HG02981 (cell line): Measurements from ENCODE around the gene RNF31.

Experiments used
- ATAC-seq: cut with Tn5 transposase; IDR thresholded peaks from one replicate; pipeline ENCODE4 v1.9.1; 2021; ENCODE audit warnings: mild to moderate bottlenecking, moderate library complexity; ENCODE audit not compliant: unreplicated experiment

RNF31 gene

GRCh38 chr14:24181371-24182077 lies 34.2 kb downstream of the RNF31 start:
- ATAC-seq = no peak

- ATAC-seq = no peak
These were observed 35.0 kb downstream of the RNF31 start for GRCh38 chr14:24182110-24182882.

GRCh38 chr14:24183014-24183481 lies 35.8 kb downstream of the RNF31 start:
- ATAC-seq = no peak

GRCh38 chr14:24184104-24184970 lies 37.0 kb downstream of the RNF31 start:
- ATAC-seq = no peak

GRCh38 chr14:24185026-24185425 lies 37.7 kb downstream of the RNF31 start:
- ATAC-seq = no peak

- no peak for ATAC-seq
These were observed 38.4 kb downstream of the RNF31 start for GRCh38 chr14:24185741-24186140.

- ATAC-seq = no peak
These were observed 39.7 kb downstream of the RNF31 start for GRCh38 chr14:24186831-24187538.

- ATAC-seq = no peak
These were observed 40.2 kb downstream of the RNF31 start for GRCh38 chr14:24187539-24187915.

GRCh38 chr14:24188251-24189058 lies 41.2 kb downstream of the RNF31 start, which contains the start of gene IPO4:
Gene IPO4, minus strand, starts transcription at chr14:24188816. Its CDS starts 29 bp downstream, at chr14:24188787.
- peak; percentile 87 for ATAC-seq

GRCh38 chr14:24189059-24189375 lies 41.7 kb downstream of the RNF31 start:
- ATAC-seq = no peak

GRCh38 chr14:24189460-24189859 lies 42.2 kb downstream of the RNF31 start:
- ATAC-seq = no peak

GRCh38 chr14:24190416-24190815 lies 43.1 kb downstream of the RNF31 start:
- no peak for ATAC-seq

GRCh38 chr14:24192933-24193332 lies 45.6 kb downstream of the RNF31 start:
- ATAC-seq = no peak

GRCh38 chr14:24194186-24194872 lies 47.0 kb downstream of the RNF31 start:
- no peak for ATAC-seq

- no peak for ATAC-seq
These were observed 47.5 kb downstream of the RNF31 start for GRCh38 chr14:24194873-24195185.

- peak; percentile 86 for ATAC-seq
These were observed 48.1 kb downstream of the RNF31 start, which contains the start of gene TM9SF1 for GRCh38 chr14:24195186-24196070. Gene TM9SF1, minus strand, starts transcription at chr14:24195441. Its CDS starts 422 bp downstream, at chr14:24195019.

GRCh38 chr14:24196071-24197055 lies 49.1 kb downstream of the RNF31 start:
- ATAC-seq = no peak
